HG03039 (cell line): ENCODE results near the gene ARHGAP22.

Source experiments
- ATAC-seq: cut with Tn5 transposase; IDR thresholded peaks from one replicate; pipeline ENCODE4 v1.9.1; 2021; ENCODE audit warnings: mild to moderate bottlenecking, moderate library complexity; ENCODE audit not compliant: unreplicated experiment

Gene ARHGAP22

GRCh38 chr10:48517911-48518811, 86.7 kb downstream of the ARHGAP22 start:
- no peak for ATAC-seq

GRCh38 chr10:48517482-48517881, 87.4 kb downstream of the ARHGAP22 start:
- no peak for ATAC-seq

- ATAC-seq, result no peak
These were observed 88.0 kb downstream of the ARHGAP22 start for GRCh38 chr10:48516911-48517310.

GRCh38 chr10:48514916-48515315, 90.0 kb downstream of the ARHGAP22 start:
- no peak for ATAC-seq

GRCh38 chr10:48514255-48514654, 90.6 kb downstream of the ARHGAP22 start:
- no peak for ATAC-seq

GRCh38 chr10:48512861-48513260, 92.0 kb downstream of the ARHGAP22 start:
- ATAC-seq, result no peak

- ATAC-seq, result no peak
These were observed 93.0 kb downstream of the ARHGAP22 start for GRCh38 chr10:48511875-48512231.

GRCh38 chr10:48511066-48511874, 93.6 kb downstream of the ARHGAP22 start:
- no peak for ATAC-seq

- no peak for ATAC-seq
These were observed 94.7 kb downstream of the ARHGAP22 start for GRCh38 chr10:48509974-48510692.

- no peak for ATAC-seq
These were observed 95.8 kb downstream of the ARHGAP22 start for GRCh38 chr10:48508791-48509772.

- no peak for ATAC-seq
These were observed 96.7 kb downstream of the ARHGAP22 start for GRCh38 chr10:48507933-48508790.

- no peak for ATAC-seq
These were observed 97.4 kb downstream of the ARHGAP22 start for GRCh38 chr10:48507494-48507893.

GRCh38 chr10:48506147-48506917, 98.5 kb downstream of the ARHGAP22 start:
- no peak for ATAC-seq

GRCh38 chr10:48505394-48506112, 99.3 kb downstream of the ARHGAP22 start:
- no peak for ATAC-seq

- ATAC-seq, result no peak
These were observed 100.6 kb downstream of the ARHGAP22 start for GRCh38 chr10:48504141-48504885.

- no peak for ATAC-seq
These were observed 101.5 kb downstream of the ARHGAP22 start for GRCh38 chr10:48503293-48503911.

- ATAC-seq, result no peak
These were observed 102.1 kb downstream of the ARHGAP22 start for GRCh38 chr10:48502791-48503190.
